Measurements from ENCODE around the gene DAP3. TPM values are rescaled to one million over a fixed set of nuclear protein-coding genes. Genes with fewer than 3 reads are reported as not detected.
"Not testable (repeated sequence)": the region's sequence is repeated elsewhere in the genome, so short reads cannot be mapped to it uniquely, and the experiment has no call there.

DAP3 gene
- total RNA-seq, 2 donors from 2014 or later, result 107 to 112 TPM

DNA sequence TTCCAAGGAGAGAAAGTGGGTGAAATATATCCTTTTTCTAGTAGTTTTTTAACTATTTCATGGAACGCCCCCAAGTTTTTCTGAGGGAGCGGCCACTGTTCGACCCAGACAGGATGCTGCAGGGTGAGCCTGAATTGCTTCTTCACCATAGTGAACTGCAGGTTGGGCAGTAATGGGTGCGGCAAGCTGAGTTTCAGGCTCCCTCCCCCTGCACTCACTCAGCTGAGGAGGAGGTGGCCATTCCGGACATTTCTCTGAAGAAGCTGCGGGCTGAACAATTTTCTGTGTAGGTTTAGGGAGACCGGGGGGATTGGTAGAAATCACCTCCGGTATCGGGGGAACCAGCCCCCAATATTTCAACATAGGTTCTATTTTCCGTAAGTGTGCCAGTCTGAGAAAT is 8.2 kb downstream of the DAP3 start:
- Histone ChIP-seq H3K9me3 (ENCODE audit: control insufficient read depth, low read length) (peaks cover 64% of the 10 kb centered on the region), H3K9ac (ENCODE audit: extremely low read depth, low read length, poor library complexity, severe bottlenecking) (no peak overlapping the region), H3K4me3 (ENCODE audit: low read length) (peak overlapping the region; percentile 16), H3K27ac (ENCODE audit: low read depth, low read length) (no peak overlapping the region), H3K36me3 (ENCODE audit: control insufficient read depth, insufficient read depth, low read length) (peaks cover 49% of the 10 kb centered on the region), H3K4me1 (ENCODE audit: control insufficient read depth, insufficient read depth, low read length) (no peaks in the 10 kb centered on the region), H3K27me3 (ENCODE audit: control insufficient read depth, insufficient read depth, low read length, poor library complexity, severe bottlenecking) (no peaks in the 10 kb centered on the region)
- Mint-ChIP-seq H3K4me1 (peaks cover 10% of the 10 kb centered on the region), H3K27ac (no peak overlapping the region), H3K36me3 (ENCODE audit: low read depth) (peaks cover 73% of the 10 kb centered on the region), H3K27me3 (ENCODE audit: insufficient read depth) (no peaks in the 10 kb centered on the region), H3K4me3 (no peak overlapping the region), H3K9me3 (peaks cover 64% of the 10 kb centered on the region)
- TF ChIP-seq, protein P1, sequence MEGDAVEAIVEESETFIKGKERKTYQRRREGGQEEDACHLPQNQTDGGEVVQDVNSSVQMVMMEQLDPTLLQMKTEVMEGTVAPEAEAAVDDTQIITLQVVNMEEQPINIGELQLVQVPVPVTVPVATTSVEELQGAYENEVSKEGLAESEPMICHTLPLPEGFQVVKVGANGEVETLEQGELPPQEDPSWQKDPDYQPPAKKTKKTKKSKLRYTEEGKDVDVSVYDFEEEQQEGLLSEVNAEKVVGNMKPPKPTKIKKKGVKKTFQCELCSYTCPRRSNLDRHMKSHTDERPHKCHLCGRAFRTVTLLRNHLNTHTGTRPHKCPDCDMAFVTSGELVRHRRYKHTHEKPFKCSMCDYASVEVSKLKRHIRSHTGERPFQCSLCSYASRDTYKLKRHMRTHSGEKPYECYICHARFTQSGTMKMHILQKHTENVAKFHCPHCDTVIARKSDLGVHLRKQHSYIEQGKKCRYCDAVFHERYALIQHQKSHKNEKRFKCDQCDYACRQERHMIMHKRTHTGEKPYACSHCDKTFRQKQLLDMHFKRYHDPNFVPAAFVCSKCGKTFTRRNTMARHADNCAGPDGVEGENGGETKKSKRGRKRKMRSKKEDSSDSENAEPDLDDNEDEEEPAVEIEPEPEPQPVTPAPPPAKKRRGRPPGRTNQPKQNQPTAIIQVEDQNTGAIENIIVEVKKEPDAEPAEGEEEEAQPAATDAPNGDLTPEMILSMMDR (conservative IDR thresholded peaks at IDR 0.05), result no peak
- DNase-seq, result no peak
- 93 to 96% methylated on average over 3 to 10 of the region's 10 CpGs for WGBS, 2 experiments (ENCODE audit: insufficient coverage in 1 of 2, insufficient read length in 1 of 2)

DNA sequence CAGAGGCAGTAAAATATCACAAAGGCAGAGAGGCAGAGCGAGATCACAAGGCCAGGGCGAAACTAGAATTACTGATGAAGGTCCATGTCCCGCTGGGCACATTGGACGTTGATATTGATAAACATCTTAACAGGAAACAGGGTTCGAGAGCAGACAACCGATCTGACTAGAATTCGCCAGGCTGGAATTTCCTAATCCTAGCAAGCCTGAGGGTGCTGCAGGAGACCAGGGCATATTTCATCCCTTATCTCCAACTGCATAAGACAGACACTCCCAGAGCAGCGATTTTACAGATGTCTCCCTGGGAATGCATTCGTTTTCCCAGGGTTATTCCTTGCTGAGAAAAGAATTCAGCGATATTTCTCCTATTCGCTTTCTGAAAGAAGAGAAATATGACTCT is 8.7 kb downstream of the DAP3 start:
- not testable (repeated sequence) for H3K27me3 ChIP-seq (ENCODE audit: control insufficient read depth, insufficient read depth, low read length, poor library complexity, severe bottlenecking)

DNA sequence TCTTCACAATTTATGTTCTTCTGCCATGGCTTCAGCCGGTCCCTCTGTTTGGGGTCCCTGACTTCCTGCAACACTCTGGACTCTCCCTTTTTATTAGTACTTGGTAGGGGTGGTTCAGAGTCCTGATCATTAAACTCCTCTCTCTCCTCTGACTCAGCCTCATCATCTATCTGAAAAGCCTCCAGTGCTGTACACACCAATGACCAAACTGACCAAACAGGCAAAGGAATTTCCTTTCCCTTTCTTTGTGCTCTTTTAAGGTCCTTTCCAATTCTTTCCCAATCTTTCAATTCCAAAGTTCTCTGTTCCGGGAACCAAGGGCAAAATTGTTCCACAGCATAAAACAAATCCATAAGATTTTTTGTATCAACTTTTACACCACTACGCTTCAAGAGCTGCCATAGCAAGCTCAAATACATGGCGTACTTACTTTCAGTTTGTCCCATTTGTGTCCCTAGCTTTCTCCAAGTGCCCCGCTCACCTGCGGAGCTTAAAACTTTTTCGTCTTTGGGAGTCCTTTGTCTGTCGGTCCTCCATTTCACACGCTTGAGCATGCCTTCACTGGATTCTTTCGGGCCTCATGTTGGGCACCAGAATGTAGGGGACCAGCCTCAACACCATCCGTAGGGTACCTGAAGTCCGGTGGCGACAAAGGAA is 9.6 kb downstream of the DAP3 start:
- DNase-seq, result no peak
- peaks cover 49% of the 10 kb centered on the region for H3K9me3 ChIP-seq (ENCODE audit: control insufficient read depth, low read length)
- Mint-ChIP-seq H3K4me3 (peak overlapping the region; percentile 6), H3K4me1 (peaks cover 10% of the 10 kb centered on the region), H3K9me3 (peaks cover 50% of the 10 kb centered on the region), H3K36me3 (ENCODE audit: low read depth) (peaks cover 61% of the 10 kb centered on the region), H3K27me3 (ENCODE audit: insufficient read depth) (no peaks in the 10 kb centered on the region), H3K27ac (peak overlapping the region; percentile 94)
- WGBS, 2 experiments (ENCODE audit: insufficient coverage in 1 of 2, insufficient read length in 1 of 2), result 90 to 92% methylated on average over 9 to 13 of the region's 13 CpGs
- peaks cover 34% of the 10 kb centered on the region for H3K36me3 ChIP-seq (ENCODE audit: control insufficient read depth, insufficient read depth, low read length)
- TF ChIP-seq, protein P1 (conservative IDR thresholded peaks at IDR 0.05), result no peak
- no peaks in the 10 kb centered on the region for H3K27me3 ChIP-seq (ENCODE audit: control insufficient read depth, insufficient read depth, low read length, poor library complexity, severe bottlenecking)
- peak overlapping the region; percentile 53 for H3K9ac ChIP-seq (ENCODE audit: extremely low read depth, low read length, poor library complexity, severe bottlenecking)
- no peaks in the 10 kb centered on the region for H3K4me1 ChIP-seq (ENCODE audit: control insufficient read depth, insufficient read depth, low read length)
- no peak overlapping the region for H3K4me3 ChIP-seq (ENCODE audit: low read length)
- peak overlapping the region; percentile 56 for H3K27ac ChIP-seq (ENCODE audit: low read depth, low read length)

More for the DNA sequence above, 8.7 kb downstream of the DAP3 start:
- H3K4me1 ChIP-seq (ENCODE audit: control insufficient read depth, insufficient read depth, low read length); H3K4me3 Mint-ChIP-seq; H3K9ac ChIP-seq (ENCODE audit: extremely low read depth, low read length, poor library complexity, severe bottlenecking); DNase-seq; H3K27ac Mint-ChIP-seq; H3K27ac ChIP-seq (ENCODE audit: low read depth, low read length); H3K27me3 Mint-ChIP-seq (ENCODE audit: insufficient read depth): not testable (repeated sequence)
- WGBS, 2 experiments (ENCODE audit: insufficient coverage in 1 of 2, insufficient read length in 1 of 2), result 92 to 97% methylated on average over 8 to 11 of the region's 11 CpGs
- peaks cover 70% of the 10 kb centered on the region for H3K36me3 Mint-ChIP-seq (ENCODE audit: low read depth)
- peaks cover 58% of the 10 kb centered on the region for H3K9me3 Mint-ChIP-seq
- peaks cover 10% of the 10 kb centered on the region for H3K4me1 Mint-ChIP-seq
- H3K4me3 ChIP-seq (ENCODE audit: low read length), result peak overlapping the region; percentile 16
- H3K9me3 ChIP-seq (ENCODE audit: control insufficient read depth, low read length), result peaks cover 58% of the 10 kb centered on the region
- H3K36me3 ChIP-seq (ENCODE audit: control insufficient read depth, insufficient read depth, low read length), result peaks cover 43% of the 10 kb centered on the region

DNA sequence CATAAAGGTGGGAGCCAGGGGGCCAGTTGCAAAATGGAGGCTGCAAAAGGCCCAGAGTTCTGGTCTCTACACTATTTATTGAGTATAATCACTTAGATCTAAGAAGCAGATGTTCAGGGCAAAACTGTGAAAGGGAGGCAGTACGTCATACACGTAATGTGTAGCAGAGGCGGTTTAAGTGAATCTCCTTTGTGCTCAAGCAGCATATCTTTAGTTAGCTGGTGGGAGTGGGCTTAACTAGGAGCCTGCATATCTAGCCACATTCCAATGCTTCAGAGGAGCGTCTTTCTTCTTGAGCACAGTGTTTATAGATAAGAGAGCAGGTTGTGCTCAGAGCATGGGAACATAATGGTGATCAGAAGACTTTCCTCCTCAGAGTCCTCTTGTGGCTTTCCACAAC is 10.2 kb downstream of the DAP3 start:
- WGBS, 2 experiments (ENCODE audit: insufficient coverage in 1 of 2, insufficient read length in 1 of 2), result 86 to 100% methylated on average over 1 to 4 of the region's 4 CpGs
- not testable (repeated sequence) for H3K27me3 ChIP-seq (ENCODE audit: control insufficient read depth, insufficient read depth, low read length, poor library complexity, severe bottlenecking); H3K27me3 Mint-ChIP-seq (ENCODE audit: insufficient read depth); H3K4me1 ChIP-seq (ENCODE audit: control insufficient read depth, insufficient read depth, low read length); DNase-seq
- peaks cover 57% of the 10 kb centered on the region for H3K36me3 Mint-ChIP-seq (ENCODE audit: low read depth)
- Histone ChIP-seq H3K27ac (ENCODE audit: low read depth, low read length) (peak overlapping the region; percentile 56), H3K9me3 (ENCODE audit: control insufficient read depth, low read length) (peaks cover 46% of the 10 kb centered on the region), H3K9ac (ENCODE audit: extremely low read depth, low read length, poor library complexity, severe bottlenecking) (peak overlapping the region; percentile 53), H3K4me3 (ENCODE audit: low read length) (peak overlapping the region; percentile 65), H3K36me3 (ENCODE audit: control insufficient read depth, insufficient read depth, low read length) (peaks cover 30% of the 10 kb centered on the region)
- H3K9me3 Mint-ChIP-seq, result peaks cover 48% of the 10 kb centered on the region
- peaks cover 10% of the 10 kb centered on the region for H3K4me1 Mint-ChIP-seq
- H3K27ac Mint-ChIP-seq, result peak overlapping the region; percentile 94
- H3K4me3 Mint-ChIP-seq, result peak overlapping the region; percentile 6

GRCh38 chr1:155701675-155702074 is 12.8 kb downstream of the DAP3 start:
- H3K27me3 Mint-ChIP-seq (ENCODE audit: insufficient read depth); H3K27ac ChIP-seq (ENCODE audit: low read depth, low read length); H3K9ac ChIP-seq (ENCODE audit: extremely low read depth, low read length, poor library complexity, severe bottlenecking); H3K27me3 ChIP-seq (ENCODE audit: control insufficient read depth, insufficient read depth, low read length, poor library complexity, severe bottlenecking); H3K4me1 ChIP-seq (ENCODE audit: control insufficient read depth, insufficient read depth, low read length); DNase-seq; H3K27ac Mint-ChIP-seq; H3K4me3 ChIP-seq (ENCODE audit: low read length); H3K4me3 Mint-ChIP-seq: not testable (repeated sequence)
- WGBS, 2 experiments (ENCODE audit: insufficient coverage in 1 of 2, insufficient read length in 1 of 2), result 73% methylated on average over 2 of the region's 2 CpGs; no CpG with 5 or more reads in 1 of the 2 experiments
- Mint-ChIP-seq H3K4me1 (peaks cover 10% of the 10 kb centered on the region), H3K36me3 (ENCODE audit: low read depth) (peaks cover 47% of the 10 kb centered on the region), H3K9me3 (peaks cover 38% of the 10 kb centered on the region)
- H3K9me3 ChIP-seq (ENCODE audit: control insufficient read depth, low read length), result peaks cover 23% of the 10 kb centered on the region
- peaks cover 21% of the 10 kb centered on the region for H3K36me3 ChIP-seq (ENCODE audit: control insufficient read depth, insufficient read depth, low read length)
